Smooth muscle cell (in vitro differentiated cells): Measurements from ENCODE around the gene CCDC9B. TPM values are rescaled to one million over a fixed set of nuclear protein-coding genes. Genes with fewer than 3 reads are reported as not detected.

Experiments
- DNase-seq: peaks from one replicate; lab custom pipeline; 2025; ENCODE audit not compliant: unreplicated experiment; lab: John Stamatoyannopoulos, UW
- H2AFZ ChIP-seq: fragments of 200-600 bp; sonication (generic); 2 replicates; pipeline ENCODE4 v1.6.0; 2016; ENCODE audit warnings: antibody characterized with exemption, low read depth, mild to moderate bottlenecking
- H3F3A ChIP-seq: fragments of 200-600 bp; sonication (generic); 2 replicates; pipeline ENCODE4 v1.6.0; 2017; ENCODE audit warnings: antibody characterized with exemption, low read depth
- H3K27ac ChIP-seq: fragments of 200-600 bp; sonication (generic); 2 replicates; pipeline ENCODE4 v1.5.1; 2016; ENCODE audit warnings: low read depth, mild to moderate bottlenecking
- H3K27me3 ChIP-seq: fragments of 200-600 bp; sonication (generic); 2 replicates; pipeline ENCODE4 v1.6.1; 2016; ENCODE audit warnings: low read depth, mild to moderate bottlenecking
- H3K36me3 ChIP-seq: fragments of 200-600 bp; sonication (generic); 2 replicates; pipeline ENCODE4 v1.5.1; 2016; ENCODE audit warnings: low read depth
- H3K4me1 ChIP-seq: fragments of 200-600 bp; sonication (generic); 2 replicates; pipeline ENCODE4 v1.5.1; 2016; ENCODE audit warnings: low read depth
- H3K4me2 ChIP-seq: fragments of 200-600 bp; sonication (generic); 2 replicates; pipeline ENCODE4 v1.6.0; 2016; ENCODE audit warnings: mild to moderate bottlenecking
- H3K4me3 ChIP-seq: fragments of 200-600 bp; sonication (generic); 2 replicates; pipeline ENCODE4 v1.5.1; 2016; ENCODE audit warnings: mild to moderate bottlenecking
- H3K79me2 ChIP-seq: fragments of 200-600 bp; sonication (generic); 2 replicates; pipeline ENCODE4 v1.6.0; 2016; ENCODE audit warnings: low read depth, mild to moderate bottlenecking
- H3K9ac ChIP-seq: fragments of 200-600 bp; sonication (generic); 2 replicates; pipeline ENCODE4 v1.6.0; 2016; ENCODE audit warnings: low read depth
- H3K9me3 ChIP-seq: fragments of 200-600 bp; sonication (generic); replicated peaks from 2 replicates; pipeline ENCODE4 v1.5.1; 2016; ENCODE audit warnings: low read depth
- H4K20me1 ChIP-seq: fragments of 200-600 bp; sonication (generic); 2 replicates; pipeline ENCODE4 v1.6.0; 2016; ENCODE audit warnings: low read depth
- CTCF ChIP-seq: fragments of 200-600 bp; sonication (generic); IDR thresholded peaks from 2 replicates; pipeline ENCODE4 v1.5.1; 2017; ENCODE audit warnings: borderline replicate concordance, mild to moderate bottlenecking, antibody characterized with exemption; ENCODE audit not compliant: insufficient read depth, poor library complexity, severe bottlenecking
- WGBS: methylation state at CpG from one replicate; pipeline ENCODE4 v1.1.7; 2016; ENCODE audit warnings: low lambda C conversion rate; 5-methylcytosine and 5-hydroxymethylcytosine counted together
- polyA plus RNA-seq: library from polyadenylated mRNA; unstranded; fragments of >200 nt; fragmentation: Nextera tagmentation; extraction: Ambion mirVana; gene quantifications from 2 replicates; pipeline ENCODE4 v1.2.1, GENCODE V29; 2016
- total RNA-seq: library from RNA; depleted of rRNA; stranded (reverse); fragments of >200 nt; gene quantifications from 2 replicates; pipeline ENCODE4 v1.2.3, GENCODE V29; 2014

CCDC9B gene
- total and polyA plus RNA-seq, 2 experiments from 2014 or later = 0.97 to 3.8 TPM

DNA sequence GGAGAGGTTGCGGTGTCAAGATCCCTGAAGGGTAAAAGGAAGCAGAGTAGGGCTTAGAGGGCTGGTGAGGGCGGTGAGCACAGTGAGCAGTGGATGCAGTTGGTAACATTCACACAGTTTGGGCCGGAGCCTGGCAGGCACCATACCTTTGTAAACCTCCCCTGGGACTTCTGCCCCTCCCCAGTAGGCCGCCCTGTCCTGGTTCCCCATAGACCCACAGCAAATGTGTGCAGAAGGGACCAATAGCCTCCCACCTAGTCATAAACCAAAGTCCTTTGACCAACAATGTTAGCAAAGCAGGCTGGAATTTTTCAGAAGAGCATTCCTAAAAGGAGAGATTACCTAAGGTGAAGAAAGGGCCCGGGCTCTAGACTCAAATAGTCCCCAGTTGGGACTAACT is 8.4 kb upstream of the CCDC9B start:
- Histone ChIP-seq H3K4me1 (no peaks in the 10 kb centered on the region), H3K4me2 (no peak overlapping the region), H3F3A (peaks cover under 1% of the 10 kb centered on the region), H3K36me3 (no peaks in the 10 kb centered on the region), H4K20me1 (no peaks in the 10 kb centered on the region), H3K27ac (no peak overlapping the region), H3K9ac (no peak overlapping the region), H3K27me3 (no peaks in the 10 kb centered on the region), H3K79me2 (no peaks in the 10 kb centered on the region), H3K4me3 (no peak overlapping the region), H2AFZ (no peak overlapping the region), H3K9me3 (no peaks in the 10 kb centered on the region)
- no peak for TF ChIP-seq CTCF
- no peak for DNase-seq
- WGBS = 87% methylated on average over 5 of the region's 5 CpGs

GRCh38 chr15:40348474-40348870 is 7.7 kb upstream of the CCDC9B start:
- TF ChIP-seq CTCF = no peak
- no peak overlapping the region for H3K4me3 ChIP-seq
- H3K4me1 ChIP-seq = peaks cover 4% of the 10 kb centered on the region
- H3K27me3 ChIP-seq = no peaks in the 10 kb centered on the region
- H3K9ac ChIP-seq = no peak overlapping the region
- no peaks in the 10 kb centered on the region for H4K20me1 ChIP-seq
- H3F3A ChIP-seq = peaks cover 5% of the 10 kb centered on the region
- no peaks in the 10 kb centered on the region for H3K9me3 ChIP-seq
- H2AFZ ChIP-seq = no peak overlapping the region
- no peak overlapping the region for H3K4me2 ChIP-seq
- no peak overlapping the region for H3K27ac ChIP-seq
- H3K36me3 ChIP-seq = no peaks in the 10 kb centered on the region
- DNase-seq = no peak
- 98% methylated on average over 5 of the region's 5 CpGs for WGBS
- H3K79me2 ChIP-seq = no peaks in the 10 kb centered on the region

GRCh38 chr15:40347559-40348473 is 7.1 kb upstream of the CCDC9B start:
- DNase-seq = no peak

More at GRCh38 chr15:40347559-40348473, 7.1 kb upstream of the CCDC9B start:
- Histone ChIP-seq H3K9ac (no peak overlapping the region), H3K9me3 (no peaks in the 10 kb centered on the region), H3F3A (peaks cover 8% of the 10 kb centered on the region), H3K4me3 (no peak overlapping the region), H3K36me3 (no peaks in the 10 kb centered on the region), H3K4me1 (peaks cover 9% of the 10 kb centered on the region), H4K20me1 (no peaks in the 10 kb centered on the region), H3K4me2 (no peak overlapping the region), H2AFZ (no peak overlapping the region), H3K27me3 (no peaks in the 10 kb centered on the region), H3K79me2 (no peaks in the 10 kb centered on the region), H3K27ac (no peak overlapping the region)
- 86% methylated on average over 11 of the region's 11 CpGs for WGBS
- no peak for TF ChIP-seq CTCF
